GM12872 (cell line): ENCODE data around the gene LRRC8D.

Experiments
- TF ChIP-seq, protein P1 (sequence below): IDR thresholded peaks from 3 replicates; pipeline ENCODE4 v1.5.1; 2011; ENCODE audit warnings: low read depth, mild to moderate bottlenecking, low read length, moderate library complexity; ENCODE audit not compliant: insufficient read depth

The LRRC8D gene

DNA sequence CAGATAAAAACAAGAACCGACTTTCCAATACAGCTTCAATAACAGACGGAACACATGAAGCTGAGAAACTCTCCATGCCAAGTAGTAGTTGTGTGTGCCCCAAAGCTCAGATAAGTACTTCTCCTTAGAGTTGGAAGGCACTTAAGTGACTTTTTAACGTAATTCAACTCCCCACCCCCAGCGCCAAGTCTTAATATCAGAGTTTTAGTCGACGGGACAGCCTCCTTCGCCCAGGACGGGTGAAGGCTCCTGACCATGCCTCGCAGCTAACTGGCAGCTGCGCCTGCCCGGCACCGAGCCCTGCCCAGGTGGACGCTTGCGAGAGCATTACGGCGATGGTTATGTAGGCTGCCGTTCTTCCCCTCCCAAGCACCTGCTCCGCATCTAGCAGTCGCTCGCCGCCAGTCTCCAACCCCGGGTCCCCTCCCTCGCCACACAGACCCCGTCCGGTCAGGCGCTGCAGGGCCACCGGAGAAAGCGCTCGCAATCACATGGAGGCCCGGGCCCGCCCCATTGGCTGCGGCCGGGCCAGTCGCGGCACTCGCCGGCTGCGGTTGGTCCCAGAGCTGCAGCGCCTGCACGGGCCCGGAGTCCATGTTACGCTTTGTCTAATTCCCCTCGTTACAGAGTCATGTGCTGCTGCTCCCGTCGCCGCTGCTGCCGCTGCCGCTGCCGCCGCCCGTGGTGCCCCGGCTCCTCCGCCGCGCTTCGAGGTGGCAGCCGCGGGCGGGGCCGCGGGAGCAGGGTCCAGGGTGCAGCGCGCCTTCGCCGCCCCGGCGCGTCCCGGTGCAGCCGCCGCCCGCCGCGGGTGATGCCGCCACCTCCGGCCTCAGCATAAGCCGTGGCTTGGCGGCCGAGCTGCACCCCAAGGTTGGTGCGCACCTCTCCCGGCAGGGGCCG is at the start of gene LRRC8D:
TSS of gene LRRC8D (plus strand) at position 611 of the 900 bp plus-strand sequence. CDS start 112,037 bp downstream, outside the sequence.
- TF ChIP-seq, protein P1, sequence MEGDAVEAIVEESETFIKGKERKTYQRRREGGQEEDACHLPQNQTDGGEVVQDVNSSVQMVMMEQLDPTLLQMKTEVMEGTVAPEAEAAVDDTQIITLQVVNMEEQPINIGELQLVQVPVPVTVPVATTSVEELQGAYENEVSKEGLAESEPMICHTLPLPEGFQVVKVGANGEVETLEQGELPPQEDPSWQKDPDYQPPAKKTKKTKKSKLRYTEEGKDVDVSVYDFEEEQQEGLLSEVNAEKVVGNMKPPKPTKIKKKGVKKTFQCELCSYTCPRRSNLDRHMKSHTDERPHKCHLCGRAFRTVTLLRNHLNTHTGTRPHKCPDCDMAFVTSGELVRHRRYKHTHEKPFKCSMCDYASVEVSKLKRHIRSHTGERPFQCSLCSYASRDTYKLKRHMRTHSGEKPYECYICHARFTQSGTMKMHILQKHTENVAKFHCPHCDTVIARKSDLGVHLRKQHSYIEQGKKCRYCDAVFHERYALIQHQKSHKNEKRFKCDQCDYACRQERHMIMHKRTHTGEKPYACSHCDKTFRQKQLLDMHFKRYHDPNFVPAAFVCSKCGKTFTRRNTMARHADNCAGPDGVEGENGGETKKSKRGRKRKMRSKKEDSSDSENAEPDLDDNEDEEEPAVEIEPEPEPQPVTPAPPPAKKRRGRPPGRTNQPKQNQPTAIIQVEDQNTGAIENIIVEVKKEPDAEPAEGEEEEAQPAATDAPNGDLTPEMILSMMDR: no peak

DNA sequence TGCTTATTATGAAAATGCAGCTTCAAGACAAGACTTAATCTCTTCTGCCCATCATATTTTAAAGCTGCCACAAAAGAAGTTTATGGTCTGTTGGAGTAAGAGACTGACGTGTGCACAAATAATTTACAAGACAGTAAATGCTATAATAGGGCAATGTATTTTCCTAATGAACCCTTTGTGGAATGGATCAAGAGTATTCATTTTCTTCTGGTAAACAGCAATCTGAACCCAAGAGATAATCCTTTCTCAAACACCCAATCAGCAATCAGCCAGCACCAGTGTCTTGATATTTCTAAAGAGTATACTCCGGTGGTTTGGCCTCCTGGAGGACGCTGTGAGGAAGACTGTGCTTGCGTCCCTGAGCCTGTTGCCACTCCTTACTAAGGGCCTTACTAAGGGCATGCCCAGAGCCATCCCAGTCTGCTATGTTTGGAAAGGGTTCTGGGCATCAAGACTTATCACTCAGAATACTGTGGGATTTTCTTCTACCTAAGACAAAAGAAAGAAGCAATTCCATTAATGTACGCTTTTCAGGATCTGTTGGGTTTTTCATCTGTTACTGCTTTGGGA is 48.8 kb upstream of the LRRC8D start:
- TF ChIP-seq, protein P1: no peak

DNA sequence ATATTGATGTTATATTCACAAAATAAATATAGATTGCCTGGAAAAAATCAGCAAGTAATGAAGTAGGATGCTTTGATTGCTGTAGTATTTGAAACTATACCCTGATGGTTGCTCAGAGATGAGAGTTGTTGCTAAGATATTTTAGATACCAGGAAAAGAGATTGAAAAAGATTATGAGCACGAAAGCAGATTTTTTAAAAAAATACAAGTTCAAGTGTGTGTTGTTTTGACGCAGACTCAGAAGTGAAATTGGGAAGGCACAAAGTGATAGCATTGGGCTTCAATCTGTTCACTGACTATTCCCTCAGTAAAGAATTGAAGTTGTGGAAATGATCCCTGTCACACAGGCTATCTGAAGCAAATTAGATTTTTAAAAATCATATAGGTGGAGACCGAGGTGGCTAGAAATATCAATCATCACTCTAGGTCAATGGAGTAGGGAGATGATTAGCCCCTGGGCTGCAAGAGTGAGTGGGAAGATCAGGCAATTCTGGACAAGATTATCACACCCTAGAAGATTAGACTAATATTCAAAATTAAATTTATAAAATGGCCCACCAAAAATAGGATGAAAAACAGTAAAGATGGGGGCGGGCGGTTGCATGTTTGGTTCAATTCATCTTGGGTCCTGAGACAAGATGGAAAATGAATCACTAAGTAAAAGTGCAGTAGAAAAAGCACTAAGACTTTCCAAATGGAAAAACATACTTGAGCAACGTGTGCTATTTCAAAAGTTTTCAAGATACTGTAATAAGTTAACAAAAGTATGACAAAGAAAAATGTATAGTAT is 41.5 kb upstream of the LRRC8D start:
- TF ChIP-seq, protein P1: no peak

DNA sequence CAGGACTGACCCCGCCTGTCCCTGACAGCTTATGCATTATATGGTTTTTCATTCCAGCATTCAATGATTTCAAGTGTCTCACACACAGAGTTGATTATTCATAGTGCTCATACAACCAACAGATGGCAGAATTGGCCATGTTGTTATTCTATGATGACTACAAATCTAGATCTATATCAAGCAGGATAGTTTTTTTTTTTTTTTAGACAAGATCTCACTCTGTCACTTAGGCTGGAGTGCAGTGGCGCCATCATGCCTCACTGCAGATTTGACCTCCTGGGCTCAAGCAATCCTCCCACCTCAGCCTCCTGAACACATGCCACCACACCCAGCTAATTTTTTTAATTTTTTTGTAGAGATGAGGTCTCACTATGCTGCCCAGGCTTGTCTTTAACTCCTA is 40.1 kb upstream of the LRRC8D start:
- TF ChIP-seq, protein P1: peak; percentile 31; the same call in 1 of the 3 replicates

DNA sequence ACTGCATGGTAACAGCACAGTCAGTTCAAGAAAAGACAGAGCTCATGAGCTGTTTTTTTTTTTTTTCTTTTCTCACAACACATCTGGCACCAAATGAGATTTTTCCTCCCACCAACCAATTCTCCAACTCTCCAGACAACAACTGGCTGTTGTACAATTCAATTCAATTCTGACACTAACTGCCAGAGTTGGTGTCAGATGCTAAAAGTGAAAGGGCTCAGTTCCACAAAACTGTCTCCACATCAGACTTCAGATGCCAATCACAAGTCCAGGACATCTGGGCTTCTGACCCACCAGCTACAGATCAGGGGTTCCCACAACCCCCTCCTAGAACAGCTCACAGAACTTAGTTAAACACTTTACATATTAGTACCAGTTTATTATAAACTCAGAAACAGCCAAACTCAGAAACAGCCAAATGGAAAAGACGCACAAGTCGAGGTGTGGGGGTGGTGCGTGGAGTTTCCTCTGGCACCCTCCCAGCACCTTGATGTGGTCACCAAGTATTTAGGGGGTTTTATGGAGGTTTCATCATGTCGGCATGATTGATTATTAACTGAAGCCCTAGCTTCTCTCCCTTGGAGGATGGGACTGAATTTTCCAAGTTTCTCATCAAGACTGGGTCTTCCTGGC is 39.2 kb upstream of the LRRC8D start:
- TF ChIP-seq, protein P1: no peak

DNA sequence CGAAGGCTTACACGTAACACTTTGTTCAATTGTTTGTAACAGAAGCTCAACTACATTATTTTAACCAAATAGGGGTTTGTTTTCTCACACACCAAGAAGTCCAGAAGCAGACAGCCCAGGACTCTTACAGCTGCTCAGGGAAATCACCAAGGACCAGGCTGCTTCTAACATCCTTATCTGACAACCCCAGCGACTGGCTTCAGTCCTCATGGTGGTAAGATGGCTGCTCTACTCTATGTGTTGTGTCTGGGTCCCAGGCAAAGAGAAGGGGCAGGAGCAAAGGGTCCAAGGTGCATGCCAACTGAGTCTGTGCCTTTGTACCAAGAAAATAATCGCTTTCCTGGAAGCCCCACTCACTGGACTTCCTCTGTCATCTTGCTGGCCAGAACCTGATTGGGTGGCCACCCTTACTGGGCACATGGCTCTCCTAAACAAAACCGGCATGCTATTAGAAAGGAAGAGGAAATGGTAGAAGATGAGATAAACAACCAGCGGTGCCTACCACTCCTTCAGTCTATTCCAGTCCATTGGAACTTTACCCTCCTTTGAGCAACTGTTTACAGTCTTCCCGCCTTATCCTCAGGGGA is 34.1 kb upstream of the LRRC8D start:
- TF ChIP-seq, protein P1: no peak
